GM12873 (cell line): ENCODE data around the gene ZKSCAN8.

ENCODE experiments used
- CTCF ChIP-seq: IDR thresholded peaks from 2 replicates; pipeline ENCODE4 v1.5.1; 2012; ENCODE audit warnings: low read depth, mild to moderate bottlenecking, moderate library complexity, low read length, control low read depth; ENCODE audit not compliant: insufficient read depth; ENCODE audit errors: missing control alignments

Gene ZKSCAN8

GRCh38 chr6:28141500-28142329 is at the start of gene ZKSCAN8:
Gene ZKSCAN8 (plus strand): TSS chr6:28141883. CDS start chr6:28148408, 6,525 bp downstream.
- no peak for TF ChIP-seq CTCF

- TF ChIP-seq CTCF = peak; percentile 68
Measured at GRCh38 chr6:28104392-28105244, 37.1 kb upstream of the ZKSCAN8 start.

- TF ChIP-seq CTCF = no peak
Measured at GRCh38 chr6:28105245-28105639, 36.4 kb upstream of the ZKSCAN8 start.

GRCh38 chr6:28107506-28107905 is 34.2 kb upstream of the ZKSCAN8 start:
- no peak for TF ChIP-seq CTCF

GRCh38 chr6:28111964-28112363 is 29.7 kb upstream of the ZKSCAN8 start:
- TF ChIP-seq CTCF = no peak

GRCh38 chr6:28115799-28116198 is 25.9 kb upstream of the ZKSCAN8 start:
- TF ChIP-seq CTCF = no peak

GRCh38 chr6:28117386-28118050 is 24.2 kb upstream of the ZKSCAN8 start:
- TF ChIP-seq CTCF = no peak
